Fibroblast of lung (primary cell): ENCODE results near the gene ZNF425. TPM values are rescaled to one million over a fixed set of nuclear protein-coding genes. Genes with fewer than 3 reads are reported as not detected.
A peak's percentile ranks its signal among the peaks of the same experiment; 100 is the strongest.

Experiments
- DNase-seq, 2 donors: peaks; one replicate each; pipeline versions ENCODE4 v3.0.0 to v3.0.0-alpha.2; 2010; ENCODE audit warnings: low read depth in 2 of 2
- H2AFZ ChIP-seq: 2 replicates; pipeline ENCODE4 v1.5.1; 2012; ENCODE audit warnings: low read length, control low read depth, inconsistent platforms
- H3K27ac ChIP-seq: 2 replicates; pipeline ENCODE4 v1.5.1; 2011; ENCODE audit warnings: low read length, control low read depth; ENCODE audit not compliant: insufficient read depth
- H3K27me3 ChIP-seq: 2 replicates; pipeline ENCODE4 v1.5.1; 2011; ENCODE audit warnings: mild to moderate bottlenecking, low read length; ENCODE audit not compliant: control insufficient read depth, insufficient read depth
- H3K36me3 ChIP-seq: 2 replicates; pipeline ENCODE4 v1.5.1; 2011; ENCODE audit warnings: low read length; ENCODE audit not compliant: control insufficient read depth, insufficient read depth
- H3K4me1 ChIP-seq: 2 replicates; pipeline ENCODE4 v1.5.1; 2011; ENCODE audit warnings: low read length; ENCODE audit not compliant: control insufficient read depth, insufficient read depth; ENCODE audit errors: extremely low read depth
- H3K4me2 ChIP-seq: 2 replicates; pipeline ENCODE4 v1.5.1; 2011; ENCODE audit warnings: low read length, control low read depth; ENCODE audit not compliant: insufficient read depth; ENCODE audit errors: extremely low read depth
- H3K4me3 ChIP-seq, 4 experiments: fragments of 200-600 bp in 1 of 4; sonication (generic) in 1 of 4; replicated peaks in 1 of 4; 2 replicates each; pipeline ENCODE4 v1.5.1; 2011 to 2016; ENCODE audit warnings: low read length in 4 of 4, low read depth in 3 of 4, mild to moderate bottlenecking in 3 of 4, control low read depth in 2 of 4, inconsistent platforms in 1 of 4, mixed read lengths in 1 of 4; ENCODE audit not compliant: insufficient read depth in 1 of 4; ENCODE audit errors: control extremely low read depth in 1 of 4
- H3K79me2 ChIP-seq: 2 replicates; pipeline ENCODE4 v1.5.1; 2012; ENCODE audit warnings: mild to moderate bottlenecking, low read length, inconsistent platforms; ENCODE audit not compliant: control insufficient read depth, insufficient read depth
- H3K9ac ChIP-seq: 2 replicates; pipeline ENCODE4 v1.5.1; 2011; ENCODE audit warnings: mild to moderate bottlenecking, low read length, control low read depth; ENCODE audit not compliant: insufficient read depth
- H3K9me3 ChIP-seq: 2 replicates; pipeline ENCODE4 v1.5.1; 2012; ENCODE audit warnings: low read depth, low read length; ENCODE audit not compliant: control insufficient read depth, insufficient read depth
- H4K20me1 ChIP-seq: 2 replicates; pipeline ENCODE4 v1.5.1; 2011; ENCODE audit warnings: low read length; ENCODE audit not compliant: control insufficient read depth, insufficient read depth; ENCODE audit errors: extremely low read depth
- CTCF ChIP-seq, 2 donors: IDR thresholded peaks in 1 of 2; conservative IDR thresholded peaks in 1 of 2; 1 replicate in 1 of 2; 2 replicates in 1 of 2; pipeline ENCODE4 v1.5.1; 2011 to 2012; ENCODE audit warnings: low read length in 2 of 2, control low read depth in 1 of 2, inconsistent platforms in 1 of 2, low read depth in 1 of 2, mild to moderate bottlenecking in 1 of 2
- EZH2 ChIP-seq: IDR thresholded peaks from 2 replicates; pipeline ENCODE4 v1.5.1; 2012; ENCODE audit warnings: low read length, control low read depth, mild to moderate bottlenecking; ENCODE audit errors: missing control alignments
- polyA plus RNA-seq, 2 donors: library from polyadenylated mRNA; depleted of rRNA in 1 of 2; stranded (reverse) in 1 of 2; unstranded in 1 of 2; fragments of >200 nt; gene quantifications; 2 replicates each; pipeline ENCODE4 v1.2.1, GENCODE V29; 2011 to 2012; ENCODE audit warnings: missing spikeins in 1 of 2
- total RNA-seq: library from RNA; depleted of rRNA; stranded (reverse); fragments of >200 nt; gene quantifications from 2 replicates; pipeline ENCODE4 v1.2.1, GENCODE V29; 2014

ZNF425 gene
- total and polyA plus RNA-seq, 2 donors (not counting 1 experiment from before 2014, with no cell fraction given) = 1.2 to 4.6 TPM

- Histone ChIP-seq H3K4me2 (no peak overlapping the region), H3K4me1 (no peaks in the 10 kb centered on the region), H4K20me1 (no peaks in the 10 kb centered on the region), H3K36me3 (no peaks in the 10 kb centered on the region), H3K9me3 (no peaks in the 10 kb centered on the region), H3K4me3 (no peak overlapping the region), H3K27ac (no peak overlapping the region), H3K27me3 (no peaks in the 10 kb centered on the region), H3K9ac (no peak overlapping the region), H2AFZ (no peak overlapping the region), H3K79me2 (no peaks in the 10 kb centered on the region)
- TF ChIP-seq CTCF (conservative IDR thresholded peaks at IDR 0.05 in 1 of 2, IDR thresholded peaks at IDR 0.05 in 1 of 2; ENCODE audit: low read depth in 1 of 2, low read length in 2 of 2) (no peak), EZH2 (no peak)
- DNase-seq = no peak
Measured at GRCh38 chr7:149141893-149142292, 15.8 kb upstream of the ZNF425 start.

GRCh38 chr7:149140831-149141230 lies 14.7 kb upstream of the ZNF425 start:
- Histone ChIP-seq H3K4me3 (no peak overlapping the region), H3K9ac (no peak overlapping the region), H3K27me3 (no peaks in the 10 kb centered on the region), H3K27ac (no peak overlapping the region), H3K9me3 (no peaks in the 10 kb centered on the region), H3K4me1 (no peaks in the 10 kb centered on the region), H2AFZ (no peak overlapping the region), H3K4me2 (no peak overlapping the region), H4K20me1 (no peaks in the 10 kb centered on the region), H3K36me3 (no peaks in the 10 kb centered on the region), H3K79me2 (no peaks in the 10 kb centered on the region)
- TF ChIP-seq CTCF (conservative IDR thresholded peaks at IDR 0.05 in 1 of 2, IDR thresholded peaks at IDR 0.05 in 1 of 2; ENCODE audit: low read depth in 1 of 2, low read length in 2 of 2) = no peak
- no peak for TF ChIP-seq EZH2
- peak in 1 of 2 donors; percentile 42 for DNase-seq

GRCh38 chr7:149136118-149136517 lies 10.0 kb upstream of the ZNF425 start:
- Histone ChIP-seq H3K4me2 (no peak overlapping the region), H3K4me3 (no peak overlapping the region), H3K9me3 (no peaks in the 10 kb centered on the region), H4K20me1 (no peaks in the 10 kb centered on the region), H3K9ac (no peak overlapping the region), H3K4me1 (no peaks in the 10 kb centered on the region), H3K79me2 (no peaks in the 10 kb centered on the region), H3K27me3 (no peaks in the 10 kb centered on the region), H3K36me3 (no peaks in the 10 kb centered on the region), H2AFZ (no peak overlapping the region), H3K27ac (no peak overlapping the region)
- DNase-seq = no peak
- TF ChIP-seq CTCF (conservative IDR thresholded peaks at IDR 0.05 in 1 of 2, IDR thresholded peaks at IDR 0.05 in 1 of 2; ENCODE audit: low read depth in 1 of 2, low read length in 2 of 2) = no peak
- no peak for TF ChIP-seq EZH2
